GM19328 (cell line): ENCODE measurements around the gene FILIP1L.

Experiments used
- ATAC-seq: cut with Tn5 transposase; IDR thresholded peaks from one replicate; pipeline ENCODE4 v1.9.1; 2021; ENCODE audit warnings: mild to moderate bottlenecking, moderate library complexity; ENCODE audit not compliant: unreplicated experiment

The FILIP1L gene

DNA sequence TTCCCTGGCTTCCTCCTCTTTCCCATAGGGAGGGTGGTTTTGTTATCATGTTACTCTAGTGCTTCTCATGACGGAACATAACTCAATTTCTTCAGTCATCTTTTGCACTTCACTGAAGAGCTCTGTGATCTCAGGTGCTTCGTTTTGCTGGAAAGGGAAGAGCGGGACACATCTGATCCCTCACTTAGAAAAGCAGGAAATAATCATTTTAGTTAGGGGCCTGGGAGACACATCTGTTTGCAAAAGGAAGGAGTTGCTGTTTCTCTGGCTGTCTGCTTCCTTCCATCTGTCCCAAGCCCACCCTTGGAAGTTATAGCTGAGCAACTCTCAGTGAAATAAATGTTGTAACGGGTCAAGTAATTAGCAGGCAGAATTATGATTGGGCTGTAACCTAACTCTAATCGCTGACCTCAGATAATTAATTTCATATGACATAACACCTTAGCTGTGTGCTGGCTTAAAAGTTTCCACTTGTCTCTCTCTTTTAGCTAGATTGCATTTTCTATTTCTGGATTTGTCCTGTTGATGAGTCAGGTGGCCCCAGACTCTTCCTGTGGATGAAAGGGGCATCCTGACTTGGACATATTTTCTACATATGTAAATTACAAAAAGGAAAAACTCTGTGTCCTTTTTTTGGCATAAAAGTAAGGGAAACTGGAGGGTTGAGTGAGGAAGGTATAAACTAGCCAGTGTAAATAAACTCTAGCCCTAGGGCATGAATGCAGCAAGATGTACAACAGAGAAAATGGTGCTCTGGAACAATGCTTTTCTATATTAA lies 11.0 kb upstream of the FILIP1L start:
- ATAC-seq, result no peak

DNA sequence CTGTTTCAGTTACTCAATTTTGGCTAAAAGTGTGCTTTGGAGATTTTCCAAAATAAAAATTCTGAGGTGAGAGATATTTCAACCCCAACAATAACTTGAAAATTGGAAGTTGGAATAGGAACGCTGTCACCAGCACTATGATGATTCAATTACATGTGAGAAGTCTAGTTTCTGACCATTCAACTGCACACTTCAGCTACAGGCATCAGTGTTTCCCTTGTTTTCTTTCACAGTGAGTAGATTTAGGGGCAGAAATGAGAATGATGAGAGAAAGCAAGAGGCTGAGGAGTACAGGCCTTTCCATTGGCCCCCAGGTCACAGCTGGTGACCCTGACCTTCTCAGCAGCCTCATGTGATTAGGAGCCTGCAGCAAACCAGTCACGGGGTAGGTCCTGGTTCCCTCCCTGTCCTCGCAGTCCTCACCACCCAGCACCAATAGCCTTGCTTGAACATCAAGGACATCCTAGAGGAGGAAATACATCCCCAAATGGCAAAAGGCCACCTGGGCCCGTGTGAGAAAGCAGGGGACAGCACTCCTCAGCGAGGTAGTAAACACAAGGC lies 10.0 kb upstream of the FILIP1L start:
- ATAC-seq, result no peak

GRCh38 chr3:100123112-100123511 lies 8.8 kb upstream of the FILIP1L start:
- no peak for ATAC-seq

DNA sequence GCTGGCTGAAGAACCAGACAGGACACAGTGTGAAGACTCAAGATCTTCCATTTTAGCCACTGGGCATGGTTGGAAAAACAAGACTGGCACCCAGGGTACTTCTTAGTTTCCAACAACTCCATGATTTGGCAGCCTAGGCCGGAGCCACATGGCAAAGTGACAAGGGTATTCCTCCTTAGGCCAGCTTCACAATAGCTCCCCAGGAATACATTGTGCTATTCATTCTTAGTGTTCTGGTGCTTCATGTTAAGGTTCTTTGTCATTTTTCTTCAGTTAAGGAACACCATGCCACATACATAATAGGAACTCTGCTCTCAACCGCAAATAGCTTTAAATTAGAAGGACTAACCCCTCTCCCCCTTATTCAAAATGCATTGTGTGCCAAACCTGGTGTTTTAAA lies 8.0 kb upstream of the FILIP1L start:
- no peak for ATAC-seq

DNA sequence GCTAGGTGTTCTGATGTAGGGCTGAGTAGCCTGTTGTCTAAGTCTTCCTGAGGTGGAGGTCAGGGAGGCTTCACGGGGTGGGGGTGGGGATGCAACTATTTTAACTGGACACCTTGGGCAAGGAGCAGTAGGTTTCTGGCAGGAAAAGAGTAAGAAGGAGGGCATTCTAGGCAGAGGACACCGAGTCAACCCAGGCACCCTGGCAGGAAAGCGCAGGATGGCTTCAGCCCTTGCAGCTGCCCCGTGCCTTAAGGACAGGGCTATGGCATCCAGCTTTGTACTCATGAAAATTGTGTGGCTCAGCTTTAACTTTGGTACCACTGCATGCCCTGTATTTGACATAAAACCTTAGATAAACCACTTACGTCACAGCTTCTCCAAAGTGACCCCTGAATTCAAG lies 6.4 kb upstream of the FILIP1L start:
- no peak for ATAC-seq

- ATAC-seq, result no peak
Observed at GRCh38 chr3:100120012-100120411, 5.7 kb upstream of the FILIP1L start.

DNA sequence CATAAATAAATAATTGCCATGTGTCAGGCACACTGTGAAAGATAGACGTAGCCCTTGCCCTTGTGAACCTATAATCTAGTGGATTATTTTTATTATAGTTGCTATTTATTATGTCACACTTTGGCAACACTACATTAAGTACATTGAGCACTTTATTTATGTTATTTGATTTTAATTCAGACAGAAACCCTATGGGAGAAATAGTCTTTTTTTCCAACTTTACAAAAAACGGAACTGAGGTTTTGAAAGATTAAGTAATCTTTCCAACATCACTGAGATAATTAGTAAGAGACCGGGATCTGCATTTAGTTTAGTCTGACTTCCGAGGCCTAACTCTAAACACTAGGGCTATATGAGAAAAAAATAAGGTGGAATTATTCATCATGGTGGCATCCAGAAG lies 2.8 kb upstream of the FILIP1L start:
- no peak for ATAC-seq

DNA sequence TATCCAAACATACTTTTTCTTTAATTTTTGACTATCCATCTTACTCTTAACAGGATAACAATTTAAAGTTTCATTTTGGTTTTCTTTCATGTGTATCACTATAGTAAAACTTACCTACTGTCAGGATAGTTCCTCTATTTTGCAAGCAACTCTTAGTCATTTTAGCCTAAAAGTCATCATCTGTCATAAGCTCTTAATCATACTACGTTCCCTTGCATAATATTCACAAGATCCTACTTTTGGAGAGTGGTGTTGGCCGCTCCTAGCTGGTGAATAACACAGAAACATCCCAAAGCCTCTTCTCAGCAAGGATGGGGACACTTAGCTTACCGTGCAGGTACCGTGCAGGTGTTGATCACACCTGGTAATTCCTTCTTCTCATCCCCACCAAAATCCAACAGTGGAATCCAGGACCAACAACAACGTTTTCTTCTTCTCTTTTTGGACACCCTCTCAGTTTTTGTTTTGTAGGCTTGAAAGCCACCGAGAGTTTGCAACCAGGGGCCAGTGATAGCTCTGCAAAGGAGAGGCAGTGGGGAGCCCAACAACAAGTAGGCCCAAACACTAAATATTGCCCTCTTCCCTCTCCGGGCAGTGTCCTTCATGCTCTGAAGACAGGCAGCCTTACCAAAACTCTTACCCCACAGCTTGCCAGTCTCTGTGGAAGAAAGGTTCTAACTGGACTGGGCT lies 433 bp downstream of the FILIP1L start:
- no peak for ATAC-seq

DNA sequence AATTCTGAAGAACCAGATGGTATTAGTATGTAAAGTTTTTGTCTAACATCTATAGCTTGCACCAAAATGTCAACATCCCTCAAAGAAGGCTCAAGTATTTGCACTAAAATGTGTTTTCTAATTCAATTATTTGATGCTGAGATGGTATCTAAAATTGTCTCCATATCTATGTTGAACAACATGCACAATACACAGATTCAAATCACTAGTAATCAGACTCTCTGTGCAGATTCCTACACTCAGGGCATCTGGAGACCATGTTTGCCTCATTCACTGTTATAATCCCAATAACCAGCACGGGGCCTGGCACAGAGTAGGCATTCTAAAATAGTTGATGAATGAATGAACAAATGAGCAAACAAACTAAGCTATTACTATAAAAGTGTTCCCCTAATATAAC lies 2.6 kb downstream of the FILIP1L start:
- ATAC-seq, result no peak

DNA sequence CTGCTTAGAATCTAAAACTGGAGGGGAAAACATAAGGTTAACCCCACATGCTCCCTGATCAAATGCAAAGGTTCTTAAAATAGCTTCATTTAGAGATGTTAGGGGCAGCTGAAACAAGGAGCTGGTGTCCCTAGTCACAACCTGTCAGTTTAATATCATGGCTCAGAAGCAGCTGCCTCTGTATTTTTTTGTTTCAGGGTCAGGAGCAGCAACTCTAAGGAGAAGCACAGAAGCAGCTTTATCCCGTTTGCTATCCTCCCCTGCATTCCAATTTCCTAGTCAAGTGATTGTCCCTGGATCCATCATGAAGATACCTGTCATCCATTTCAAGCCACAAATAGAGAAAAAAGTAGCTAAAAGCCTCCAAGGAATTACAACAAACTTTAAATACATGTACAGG lies 4.1 kb downstream of the FILIP1L start:
- no peak for ATAC-seq

GRCh38 chr3:100108464-100109079 lies 5.7 kb downstream of the FILIP1L start:
- no peak for ATAC-seq

GRCh38 chr3:100107221-100107814 lies 7.0 kb downstream of the FILIP1L start:
- no peak for ATAC-seq

DNA sequence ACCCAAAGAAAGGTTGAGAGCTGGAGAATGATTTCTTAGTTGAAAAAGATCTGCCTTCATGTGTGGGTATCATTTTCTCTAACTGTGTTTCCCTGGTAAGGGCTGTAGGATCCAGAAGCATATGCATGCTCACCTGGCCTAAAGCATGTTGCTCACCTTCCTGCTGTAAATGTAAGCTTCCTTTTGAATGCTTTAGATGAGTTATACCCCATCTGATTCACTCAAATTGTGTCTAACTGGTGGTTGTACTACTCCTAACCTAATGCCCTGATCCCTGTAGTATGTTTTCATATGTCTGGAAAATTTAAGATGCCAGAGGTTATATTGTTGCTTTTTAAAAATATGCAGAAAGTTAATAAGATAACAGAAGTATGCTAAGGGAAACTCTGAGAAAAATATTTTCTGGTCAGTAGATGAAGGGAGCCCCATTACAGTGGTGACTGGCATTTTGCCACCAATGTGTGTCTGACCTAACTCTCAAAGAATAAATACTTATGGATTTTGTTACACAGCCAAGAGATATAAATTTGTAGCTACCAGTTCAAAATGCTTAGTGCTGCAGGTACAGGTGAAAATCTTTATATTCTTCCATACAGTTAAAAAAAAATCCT lies 7.7 kb downstream of the FILIP1L start:
- ATAC-seq, result no peak

DNA sequence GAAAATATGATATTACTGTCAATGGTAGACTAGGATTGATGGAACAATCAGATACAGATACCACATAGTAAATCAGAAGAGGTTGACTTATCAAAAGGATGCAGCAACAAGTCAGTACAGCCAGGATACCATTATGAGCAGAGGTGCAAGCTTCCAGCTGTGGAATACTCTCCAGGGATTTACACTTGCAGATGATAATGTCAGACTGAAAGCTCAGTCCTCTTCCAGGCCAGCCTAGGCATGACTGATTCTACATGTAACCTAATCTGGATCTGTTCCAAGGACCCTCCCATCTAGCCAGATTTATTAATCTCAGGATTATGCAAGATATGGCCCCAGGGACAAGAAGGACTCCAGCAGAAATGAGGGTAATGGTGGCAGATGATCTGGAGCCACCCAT lies 8.2 kb downstream of the FILIP1L start:
- ATAC-seq, result no peak

GRCh38 chr3:100105501-100105900 lies 8.8 kb downstream of the FILIP1L start:
- no peak for ATAC-seq

DNA sequence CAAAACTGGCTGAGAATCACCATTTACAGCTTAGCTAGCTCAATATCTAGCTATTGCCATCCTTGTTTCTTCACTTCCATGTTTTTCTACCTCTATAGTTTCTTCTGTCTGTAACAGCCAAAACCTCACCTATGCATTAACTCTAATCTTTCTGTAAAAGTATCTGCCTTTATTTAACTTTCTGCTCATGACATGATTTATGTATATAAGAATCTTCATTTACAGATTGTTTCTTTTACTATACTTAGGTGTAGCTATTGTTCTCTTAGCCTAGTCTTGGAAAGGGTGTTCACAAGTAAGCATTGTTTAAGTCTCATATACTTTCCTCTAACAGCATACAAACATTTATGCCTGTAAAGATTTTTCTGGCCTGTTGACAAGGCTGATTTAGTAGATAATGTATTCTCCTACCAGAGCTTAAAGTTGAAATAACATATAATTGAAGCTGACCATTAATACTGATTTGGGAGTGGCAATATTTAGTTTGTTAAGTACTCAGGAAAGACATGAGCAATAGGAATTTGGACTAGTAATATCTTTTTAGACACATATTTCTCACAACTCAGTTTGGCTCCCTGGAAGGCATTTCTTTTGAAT lies 9.4 kb downstream of the FILIP1L start:
- ATAC-seq, result no peak

GRCh38 chr3:100104442-100104798 lies 9.9 kb downstream of the FILIP1L start:
- peak; percentile 23 for ATAC-seq

DNA sequence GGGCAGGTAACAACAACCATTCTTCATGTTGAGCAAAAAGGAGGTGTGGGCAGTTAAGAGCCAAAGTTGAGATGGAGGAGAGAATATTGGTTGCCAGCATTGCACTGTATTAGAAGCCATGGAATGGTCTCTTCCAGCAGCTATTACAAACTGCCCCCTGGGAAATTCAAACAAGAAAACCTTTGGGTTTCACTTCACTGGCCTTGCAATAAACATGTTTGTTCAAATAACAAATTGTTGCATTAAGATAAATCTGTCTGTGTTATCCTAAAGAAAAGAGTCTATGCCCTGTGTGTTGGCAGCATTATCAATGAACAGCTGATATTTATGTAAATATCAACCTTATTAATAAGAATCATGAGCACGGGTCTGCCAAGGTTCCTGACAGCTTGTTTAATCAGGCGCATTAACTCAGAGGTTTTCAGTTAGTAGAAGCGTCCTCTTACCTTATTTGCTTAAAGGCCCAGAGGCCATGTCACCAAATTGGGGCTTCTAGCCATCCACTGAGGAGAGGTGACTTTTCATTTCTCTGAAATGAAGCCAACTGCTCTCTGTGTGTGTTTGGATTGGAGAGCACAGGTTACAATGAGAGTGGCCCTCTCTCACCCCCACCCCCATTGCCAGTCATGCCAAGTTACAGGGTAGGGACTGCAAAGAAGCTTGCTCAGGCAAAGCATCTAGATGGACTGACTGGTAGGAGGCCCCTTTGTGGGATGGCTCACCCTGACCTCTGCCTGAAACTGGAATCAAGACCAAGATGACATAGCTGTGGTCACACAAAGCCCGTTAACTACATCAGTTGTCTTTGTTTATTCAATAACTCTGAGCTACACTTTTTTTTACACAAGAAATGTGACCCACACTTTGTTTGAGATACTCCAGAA lies 10.5 kb downstream of the FILIP1L start:
- peak; percentile 54 for ATAC-seq

DNA sequence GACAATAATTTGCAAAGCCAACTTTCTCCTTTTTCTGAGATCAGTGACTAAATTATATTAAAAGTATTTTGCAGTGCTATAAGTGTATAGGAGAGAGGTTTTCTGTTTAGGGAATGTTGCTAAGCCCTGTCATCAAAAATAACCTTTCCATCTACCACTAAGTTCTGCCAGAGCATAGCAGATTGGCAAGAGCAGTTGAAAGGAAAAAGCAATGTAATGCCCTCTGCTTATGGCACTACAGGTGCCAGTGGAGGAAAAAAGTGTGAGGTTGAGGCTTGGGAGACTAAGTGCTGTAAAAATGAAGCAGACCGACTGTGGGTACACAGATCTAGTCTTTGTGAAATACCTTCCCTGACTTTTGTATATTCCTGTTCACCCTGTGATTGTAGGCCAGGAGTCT lies 11.5 kb downstream of the FILIP1L start:
- no peak for ATAC-seq

DNA sequence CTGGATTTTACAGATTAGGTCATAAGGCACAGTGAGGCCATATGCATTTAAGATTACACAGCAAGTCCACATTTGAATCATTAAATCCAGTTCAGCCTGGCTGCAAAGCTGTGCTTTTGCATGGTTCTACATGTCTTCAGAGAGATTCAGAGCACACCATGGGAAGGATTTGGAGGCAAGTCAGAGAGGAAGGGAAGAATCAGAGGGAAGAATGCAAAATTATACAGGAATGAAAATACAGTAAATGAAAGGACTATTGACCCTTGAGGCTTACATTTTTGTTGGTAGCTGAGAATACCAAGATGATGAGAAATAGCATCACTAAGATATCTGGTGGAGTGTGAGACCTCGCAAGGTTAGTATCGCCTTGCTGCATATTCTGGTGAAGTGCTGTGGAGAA lies 13.9 kb downstream of the FILIP1L start:
- ATAC-seq, result no peak
